ENCODE results near the gene PGLYRP3. TPM values are rescaled to one million over a fixed set of nuclear protein-coding genes. Genes with fewer than 3 reads are reported as not detected.

The PGLYRP3 gene
- total and polyA plus RNA-seq, 2 of the 13 experiments (the other 11 are each of a cell fraction or from before 2014, with no cell fraction given): not detected

DNA sequence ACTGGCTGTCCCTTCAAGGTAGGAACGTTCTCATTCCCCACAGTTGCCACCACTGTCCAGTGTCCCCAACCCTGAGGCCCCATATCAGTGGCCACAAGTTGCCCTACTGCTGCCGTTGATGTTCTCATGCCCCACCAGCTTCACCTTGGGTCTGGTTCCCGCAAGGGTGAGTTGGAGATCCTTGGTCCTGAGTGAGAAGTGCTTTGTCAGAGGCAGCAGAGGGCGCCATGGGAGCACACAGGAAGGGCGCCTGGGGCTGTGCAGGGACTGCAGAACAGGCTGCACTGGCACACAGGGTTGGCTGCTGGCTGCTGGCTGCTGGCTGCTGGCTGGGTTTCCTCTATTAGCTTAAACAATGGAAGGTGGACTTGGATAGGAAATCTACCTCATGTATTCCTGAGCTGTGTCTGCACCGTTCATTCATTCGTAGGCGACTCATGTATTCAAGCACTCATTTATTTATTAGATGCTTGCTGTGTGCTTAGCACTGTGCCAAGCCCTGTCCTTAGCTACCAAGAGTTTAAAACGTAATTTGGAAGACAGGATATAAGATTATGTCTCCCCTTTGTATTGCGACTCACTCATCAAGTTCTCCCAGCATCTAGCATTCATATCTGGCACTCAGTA lies 42.8 kb upstream of the PGLYRP3 start (continued):
- TF ChIP-seq, protein P1, sequence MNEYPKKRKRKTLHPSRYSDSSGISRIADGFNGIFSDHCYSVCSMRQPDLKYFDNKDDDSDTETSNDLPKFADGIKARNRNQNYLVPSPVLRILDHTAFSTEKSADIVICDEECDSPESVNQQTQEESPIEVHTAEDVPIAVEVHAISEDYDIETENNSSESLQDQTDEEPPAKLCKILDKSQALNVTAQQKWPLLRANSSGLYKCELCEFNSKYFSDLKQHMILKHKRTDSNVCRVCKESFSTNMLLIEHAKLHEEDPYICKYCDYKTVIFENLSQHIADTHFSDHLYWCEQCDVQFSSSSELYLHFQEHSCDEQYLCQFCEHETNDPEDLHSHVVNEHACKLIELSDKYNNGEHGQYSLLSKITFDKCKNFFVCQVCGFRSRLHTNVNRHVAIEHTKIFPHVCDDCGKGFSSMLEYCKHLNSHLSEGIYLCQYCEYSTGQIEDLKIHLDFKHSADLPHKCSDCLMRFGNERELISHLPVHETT (CRISPR knock-in tag; conservative IDR thresholded peaks at IDR 0.05): no peak

DNA sequence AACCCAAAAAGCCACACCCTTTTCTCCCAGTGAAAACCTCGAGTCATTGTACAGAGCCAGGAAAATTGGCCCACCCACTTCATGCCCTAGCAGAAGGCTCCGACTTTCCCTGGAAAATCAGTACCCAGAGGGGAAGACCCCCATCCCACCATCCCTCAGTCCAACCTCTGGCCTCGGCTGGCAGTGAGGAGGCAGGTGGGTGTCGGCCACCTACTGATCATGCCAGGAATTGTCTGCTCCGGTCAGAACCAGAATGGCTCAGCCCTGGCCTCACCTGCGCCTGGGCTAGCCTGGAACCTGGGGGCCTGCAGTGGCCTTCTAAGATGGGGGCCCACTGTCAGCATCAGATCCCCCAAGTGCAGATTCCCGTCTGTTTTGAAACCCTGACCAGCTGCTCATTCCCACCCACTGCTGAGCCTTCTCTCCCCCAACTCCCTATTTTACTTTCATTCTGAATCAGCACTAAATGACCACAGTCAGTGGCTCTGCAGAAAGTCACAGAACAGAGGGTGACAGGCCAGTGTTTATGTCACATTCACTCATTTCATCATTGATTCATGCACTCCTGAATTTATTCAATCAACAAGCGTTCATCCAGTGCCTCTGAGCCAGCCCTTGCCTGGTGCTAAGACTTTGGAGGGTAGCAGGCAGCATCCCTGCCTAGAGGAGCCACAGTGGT lies 41.9 kb upstream of the PGLYRP3 start:
- no peak overlapping the region for H3K4me3 ChIP-seq (replicated peaks in 1 of 3; ENCODE audit: insufficient read depth in 1 of 3, low read depth in 2 of 3, low read length in 3 of 3)
- no TSS peak for BruUV-seq (replicated peaks)
- H3K79me2 ChIP-seq (ENCODE audit: insufficient read depth, low read length): no peaks in the 10 kb centered on the region
- H3K9ac ChIP-seq (ENCODE audit: insufficient read depth, low read depth, low read length): no peak overlapping the region
- FAIRE-seq (no peak), DNase-seq (ENCODE audit: low spot score) (no peak), ATAC-seq (peak; percentile 67)
- no peaks in the 10 kb centered on the region; a peak in 2 of 5 replicates for H3K27me3 ChIP-seq (ENCODE audit: control insufficient read depth in 1 of 2, insufficient read depth in 2 of 2, low read length in 2 of 2)
- 0 out of 2 replicates have a peak, but pooled peaks cover 5% of the 10 kb centered on the region for H3K4me1 ChIP-seq (ENCODE audit: insufficient read depth, low read length)
- H2AFZ ChIP-seq (ENCODE audit: low read length): no peak overlapping the region
- ChIA-PET POLR2A (no interaction called here), CTCF (ENCODE audit: low intra/inter-chr PET ratio, low total read pairs) (interaction anchor here (2.0 kb wide), 1 partner anchor 140 kb away, joined by 8 read pairs; no protein-coding TSS in a partner anchor)
- no peak overlapping the region for H3K27ac ChIP-seq (ENCODE audit: extremely low read length, insufficient read depth, low read length)
- intact Hi-C loops (cut with micrococcal nuclease; ENCODE audit: unreplicated experiment): no loop called here
- H3K9me3 ChIP-seq (ENCODE audit: low read length): no peaks in the 10 kb centered on the region
- no peaks in the 10 kb centered on the region for H3K36me3 ChIP-seq (replicated peaks in 1 of 2; ENCODE audit: control insufficient read depth in 1 of 2, insufficient read depth in 2 of 2, low read length in 2 of 2)
- peaks cover 5% of the 10 kb centered on the region for H4K20me1 ChIP-seq (ENCODE audit: insufficient read depth, low read length)
- WGBS (ENCODE audit: low lambda C conversion rate): 5% methylated on average over 4 of the region's 8 CpGs
- in situ Hi-C loops (cut with HindIII; ENCODE audit: extremely low pct_ligation_motif_present, low pct_unique_long_range_greater_than_20kb): no loop called here
- no peak overlapping the region for H3K4me2 ChIP-seq (ENCODE audit: low read depth, low read length)
- TF ChIP-seq FOXP1 (IDR thresholded peaks at IDR 0.05): no peak
- no peak for TF ChIP-seq FOXP1 (CRISPR knock-in tag; IDR thresholded peaks at IDR 0.05)
- TF ChIP-seq ZNF883 (CRISPR knock-in tag; IDR thresholded peaks at IDR 0.05; ENCODE audit: not compliant biosample characterization): no peak
- no peak for TF ChIP-seq ZNF10 (CRISPR knock-in tag; IDR thresholded peaks at IDR 0.05; ENCODE audit: borderline replicate concordance, low read depth)
- TF ChIP-seq ZNF558 (CRISPR knock-in tag; IDR thresholded peaks at IDR 0.05; ENCODE audit: borderline replicate concordance): no peak
- TF ChIP-seq GATAD1 (CRISPR knock-in tag; IDR thresholded peaks at IDR 0.05): no peak
- TF ChIP-seq ZBTB10 (CRISPR knock-in tag; IDR thresholded peaks at IDR 0.05; ENCODE audit: borderline replicate concordance): no peak
- TF ChIP-seq CBX5 (CRISPR knock-in tag; IDR thresholded peaks at IDR 0.05; ENCODE audit: borderline replicate concordance): no peak
- no peak for TF ChIP-seq TP53 (CRISPR knock-in tag; conservative IDR thresholded peaks at IDR 0.05)
- no peak for TF ChIP-seq ZFP1 (CRISPR knock-in tag; IDR thresholded peaks at IDR 0.05)
- no peak for TF ChIP-seq NFIB (CRISPR knock-in tag; IDR thresholded peaks at IDR 0.05; ENCODE audit: borderline replicate concordance)
- TF ChIP-seq, protein P2, sequence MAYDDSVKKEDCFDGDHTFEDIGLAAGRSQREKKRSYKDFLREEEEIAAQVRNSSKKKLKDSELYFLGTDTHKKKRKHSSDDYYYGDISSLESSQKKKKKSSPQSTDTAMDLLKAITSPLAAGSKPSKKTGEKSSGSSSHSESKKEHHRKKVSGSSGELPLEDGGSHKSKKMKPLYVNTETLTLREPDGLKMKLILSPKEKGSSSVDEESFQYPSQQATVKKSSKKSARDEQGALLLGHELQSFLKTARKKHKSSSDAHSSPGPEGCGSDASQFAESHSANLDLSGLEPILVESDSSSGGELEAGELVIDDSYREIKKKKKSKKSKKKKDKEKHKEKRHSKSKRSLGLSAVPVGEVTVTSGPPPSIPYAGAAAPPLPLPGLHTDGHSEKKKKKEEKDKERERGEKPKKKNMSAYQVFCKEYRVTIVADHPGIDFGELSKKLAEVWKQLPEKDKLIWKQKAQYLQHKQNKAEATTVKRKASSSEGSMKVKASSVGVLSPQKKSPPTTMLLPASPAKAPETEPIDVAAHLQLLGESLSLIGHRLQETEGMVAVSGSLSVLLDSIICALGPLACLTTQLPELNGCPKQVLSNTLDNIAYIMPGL (CRISPR knock-in tag; IDR thresholded peaks at IDR 0.05; ENCODE audit: borderline replicate concordance in 1 of 2, low read depth in 1 of 2): no peak
- no peak for TF ChIP-seq CENPX (CRISPR knock-in tag; IDR thresholded peaks at IDR 0.05)
- no peak for TF ChIP-seq CC2D1A (CRISPR knock-in tag; IDR thresholded peaks at IDR 0.05)
- TF ChIP-seq, protein P3, sequence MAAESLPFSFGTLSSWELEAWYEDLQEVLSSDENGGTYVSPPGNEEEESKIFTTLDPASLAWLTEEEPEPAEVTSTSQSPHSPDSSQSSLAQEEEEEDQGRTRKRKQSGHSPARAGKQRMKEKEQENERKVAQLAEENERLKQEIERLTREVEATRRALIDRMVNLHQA (CRISPR knock-in tag; IDR thresholded peaks at IDR 0.05): no peak
- TF ChIP-seq ZBTB7B (CRISPR knock-in tag; IDR thresholded peaks at IDR 0.05): no peak
